Stomach (tissue), 4 donors: ENCODE results near the gene GOLGA8B.
"Not testable (repeated sequence)": the region's sequence is repeated elsewhere in the genome, so short reads cannot be mapped to it uniquely, and the experiment has no call there.

ENCODE experiments used
- POLR2A ChIP-seq, 4 donors: fragments of 450-650 bp; IDR thresholded peaks; one replicate each; pipeline ENCODE4 v1.6.1; 2016; ENCODE audit warnings: antibody characterized with exemption in 4 of 4, control low read depth in 2 of 4, mild to moderate bottlenecking in 1 of 4, moderate library complexity in 1 of 4
- TF ChIP-seq, protein P1 (sequence below), 7 experiments: fragments of 450-650 bp in 4 of 7; fragments of 200-600 bp in 3 of 7; sonication (generic) in 3 of 7; IDR thresholded peaks; one replicate each; pipeline ENCODE4 v1.5.1; 2016 to 2019; ENCODE audit warnings: antibody characterized with exemption in 7 of 7, control low read depth in 2 of 7, mild to moderate bottlenecking in 1 of 7

DNA sequence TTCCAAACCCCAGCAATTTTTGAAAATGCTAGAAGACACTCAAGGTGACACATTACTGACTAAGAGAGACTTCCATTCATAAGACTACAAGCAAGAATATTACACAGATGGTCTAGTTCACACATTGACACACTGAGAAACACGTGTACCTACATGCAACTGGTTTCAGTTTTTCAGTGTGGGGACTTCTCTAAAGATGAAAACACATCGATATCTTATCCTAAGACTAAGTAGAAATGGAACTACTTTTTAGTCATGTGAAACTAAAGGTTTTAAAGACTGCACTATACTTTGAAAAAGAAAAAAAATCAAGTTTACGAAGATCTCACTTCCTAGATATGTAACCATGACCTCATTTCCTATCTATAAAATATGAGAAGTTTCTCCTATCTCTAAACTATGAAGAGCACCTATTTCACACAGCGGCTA lies 34.1 kb downstream of the GOLGA8B start:
- TF ChIP-seq, protein P1, sequence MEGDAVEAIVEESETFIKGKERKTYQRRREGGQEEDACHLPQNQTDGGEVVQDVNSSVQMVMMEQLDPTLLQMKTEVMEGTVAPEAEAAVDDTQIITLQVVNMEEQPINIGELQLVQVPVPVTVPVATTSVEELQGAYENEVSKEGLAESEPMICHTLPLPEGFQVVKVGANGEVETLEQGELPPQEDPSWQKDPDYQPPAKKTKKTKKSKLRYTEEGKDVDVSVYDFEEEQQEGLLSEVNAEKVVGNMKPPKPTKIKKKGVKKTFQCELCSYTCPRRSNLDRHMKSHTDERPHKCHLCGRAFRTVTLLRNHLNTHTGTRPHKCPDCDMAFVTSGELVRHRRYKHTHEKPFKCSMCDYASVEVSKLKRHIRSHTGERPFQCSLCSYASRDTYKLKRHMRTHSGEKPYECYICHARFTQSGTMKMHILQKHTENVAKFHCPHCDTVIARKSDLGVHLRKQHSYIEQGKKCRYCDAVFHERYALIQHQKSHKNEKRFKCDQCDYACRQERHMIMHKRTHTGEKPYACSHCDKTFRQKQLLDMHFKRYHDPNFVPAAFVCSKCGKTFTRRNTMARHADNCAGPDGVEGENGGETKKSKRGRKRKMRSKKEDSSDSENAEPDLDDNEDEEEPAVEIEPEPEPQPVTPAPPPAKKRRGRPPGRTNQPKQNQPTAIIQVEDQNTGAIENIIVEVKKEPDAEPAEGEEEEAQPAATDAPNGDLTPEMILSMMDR (IDR thresholded peaks at IDR 0.05), result not testable (repeated sequence)
- not testable (repeated sequence) for TF ChIP-seq POLR2A (IDR thresholded peaks at IDR 0.05)
